ENCODE results near the gene ZNF592. TPM values are rescaled to one million over a fixed set of nuclear protein-coding genes. Genes with fewer than 3 reads are reported as not detected.

ZNF592 gene
- total and polyA plus RNA-seq, 2 donors (not counting 3 experiments of a cell fraction or from before 2014, with no cell fraction given): 12.3 to 21.1 TPM

DNA sequence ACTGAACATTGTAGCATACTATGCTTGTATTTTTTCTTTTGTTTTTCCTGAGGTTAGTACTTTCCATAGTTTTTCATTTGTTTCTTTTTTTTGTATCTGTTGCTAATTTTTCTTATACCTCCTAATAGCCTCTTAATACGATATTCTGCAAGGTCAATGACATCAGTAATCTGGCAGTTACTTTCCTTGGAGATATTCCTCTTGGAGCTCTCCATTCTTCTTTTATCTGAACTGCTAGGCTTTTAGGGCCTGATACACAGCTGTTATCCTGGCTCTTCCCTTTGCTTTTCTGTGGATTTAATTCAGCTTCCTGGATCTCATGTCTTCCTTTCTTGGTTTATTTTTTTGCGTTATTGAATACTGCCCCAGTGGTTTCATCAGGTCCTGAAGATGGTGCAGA, 81.6 kb downstream of the ZNF592 start:
- no peaks in the 10 kb centered on the region for H3K9me3 ChIP-seq (replicated peaks; ENCODE audit: control insufficient read depth, insufficient read depth, low read length)
- no peaks in the 10 kb centered on the region for H3K27me3 ChIP-seq (ENCODE audit: control insufficient read depth in 2 of 2, insufficient read depth in 2 of 2, low read length in 2 of 2)
- BruUV-seq (replicated peaks): no TSS peak
- DNase-seq (ENCODE audit: low read depth, low spot score) (no peak), FAIRE-seq (no peak)
- peaks cover 13% of the 10 kb centered on the region for H3K4me1 ChIP-seq (ENCODE audit: control insufficient read depth, extremely low read depth, insufficient read depth, low read length)
- H3K36me3 ChIP-seq (ENCODE audit: control insufficient read depth in 2 of 2, extremely low read depth in 1 of 2, insufficient read depth in 2 of 2, low read length in 2 of 2): peaks cover 0 to 8% of the 10 kb centered on the region in 2 experiments
- H4K20me1 ChIP-seq (replicated peaks; ENCODE audit: control insufficient read depth, extremely low read depth, insufficient read depth, low read length): no peaks in the 10 kb centered on the region
- no peak overlapping the region for H2AFZ ChIP-seq (ENCODE audit: low read depth, low read length)
- POLR2A ChIA-PET: no interaction called here
- H3K79me2 ChIP-seq (ENCODE audit: control insufficient read depth, insufficient read depth, low read length): no peaks in the 10 kb centered on the region
- dilution Hi-C loops (cut with MboI; ENCODE audit: extremely low pct_ligation_motif_present, low sequenced_read_pairs) (loop anchor here (25.0 kb wide), 1 partner anchor 132 kb away; no protein-coding TSS in a partner anchor), intact Hi-C loops (cut with micrococcal nuclease) (no loop called here)
- H3K9ac ChIP-seq (replicated peaks; ENCODE audit: extremely low read depth, insufficient read depth, low read length): no peak overlapping the region
- TF ChIP-seq MYC (IDR thresholded peaks at IDR 0.05; ENCODE audit: low read depth, low read length) (no peak), POLR2A (IDR thresholded peaks at IDR 0.05; ENCODE audit: low read depth, low read length) (no peak), FOS (IDR thresholded peaks at IDR 0.05; ENCODE audit: borderline replicate concordance, insufficient read depth, low read length) (no peak), GATA2 (IDR thresholded peaks at IDR 0.05; ENCODE audit: insufficient read depth, insufficient read length, low read depth, low read length) (no peak), POLR2AphosphoS5 (IDR thresholded peaks at IDR 0.05; ENCODE audit: insufficient read depth, low read depth, low read length) (no peak), JUN (IDR thresholded peaks at IDR 0.05; ENCODE audit: borderline replicate concordance, insufficient read depth, insufficient read length, low read depth) (no peak), EZH2 (IDR thresholded peaks at IDR 0.05; ENCODE audit: borderline replicate concordance, low read depth, low read length, severe bottlenecking) (no peak)
- TF ChIP-seq, protein P1, sequence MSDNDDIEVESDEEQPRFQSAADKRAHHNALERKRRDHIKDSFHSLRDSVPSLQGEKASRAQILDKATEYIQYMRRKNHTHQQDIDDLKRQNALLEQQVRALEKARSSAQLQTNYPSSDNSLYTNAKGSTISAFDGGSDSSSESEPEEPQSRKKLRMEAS (IDR thresholded peaks at IDR 0.05; ENCODE audit: insufficient read depth, insufficient read length): no peak
- TF ChIP-seq, protein P2, sequence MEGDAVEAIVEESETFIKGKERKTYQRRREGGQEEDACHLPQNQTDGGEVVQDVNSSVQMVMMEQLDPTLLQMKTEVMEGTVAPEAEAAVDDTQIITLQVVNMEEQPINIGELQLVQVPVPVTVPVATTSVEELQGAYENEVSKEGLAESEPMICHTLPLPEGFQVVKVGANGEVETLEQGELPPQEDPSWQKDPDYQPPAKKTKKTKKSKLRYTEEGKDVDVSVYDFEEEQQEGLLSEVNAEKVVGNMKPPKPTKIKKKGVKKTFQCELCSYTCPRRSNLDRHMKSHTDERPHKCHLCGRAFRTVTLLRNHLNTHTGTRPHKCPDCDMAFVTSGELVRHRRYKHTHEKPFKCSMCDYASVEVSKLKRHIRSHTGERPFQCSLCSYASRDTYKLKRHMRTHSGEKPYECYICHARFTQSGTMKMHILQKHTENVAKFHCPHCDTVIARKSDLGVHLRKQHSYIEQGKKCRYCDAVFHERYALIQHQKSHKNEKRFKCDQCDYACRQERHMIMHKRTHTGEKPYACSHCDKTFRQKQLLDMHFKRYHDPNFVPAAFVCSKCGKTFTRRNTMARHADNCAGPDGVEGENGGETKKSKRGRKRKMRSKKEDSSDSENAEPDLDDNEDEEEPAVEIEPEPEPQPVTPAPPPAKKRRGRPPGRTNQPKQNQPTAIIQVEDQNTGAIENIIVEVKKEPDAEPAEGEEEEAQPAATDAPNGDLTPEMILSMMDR (IDR thresholded peaks at IDR 0.05; ENCODE audit: extremely low read depth in 1 of 2, insufficient read depth in 1 of 2, low read depth in 1 of 2, low read length in 2 of 2): no peak
- CTCF ChIA-PET: interaction anchor here (1.9 kb wide), 1 partner anchor 15 kb away, joined by 5 read pairs; no protein-coding TSS in a partner anchor
- no peak overlapping the region for H3K27ac ChIP-seq (ENCODE audit: insufficient read depth, low read depth, low read length)
- H3K4me3 ChIP-seq (replicated peaks in 1 of 3; ENCODE audit: insufficient read depth in 1 of 3, low read depth in 1 of 3, low read length in 3 of 3): no peak overlapping the region
- no peak overlapping the region for H3K4me2 ChIP-seq (ENCODE audit: insufficient read depth, low read length)
- H3K9me1 ChIP-seq (replicated peaks; ENCODE audit: control insufficient read depth, extremely low read depth, insufficient read depth, low read length): no peaks in the 10 kb centered on the region
